ENCODE measurements around the gene CLEC20A.
"Not testable (repeated sequence)": the region's sequence is repeated elsewhere in the genome, so short reads cannot be mapped to it uniquely, and the experiment has no call there.

CLEC20A gene

DNA sequence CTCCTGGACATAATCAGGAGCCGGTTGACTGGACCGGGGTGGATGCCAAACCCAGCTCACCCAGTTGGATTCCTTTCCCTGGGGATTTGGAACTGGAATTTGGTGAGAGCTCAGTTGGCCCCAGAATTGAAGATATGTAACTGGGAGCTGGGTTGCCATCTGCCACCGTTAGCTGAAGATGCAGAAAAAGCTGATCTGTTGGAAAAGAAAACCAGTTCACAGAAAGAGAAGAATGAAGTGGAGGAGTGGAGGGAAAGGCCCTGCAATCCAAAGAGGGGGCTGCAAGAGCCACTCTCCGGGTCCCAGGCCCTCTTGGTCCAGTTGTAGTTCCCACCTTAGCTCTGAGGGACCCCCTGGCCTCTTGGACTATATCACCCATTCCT is 32.2 kb upstream of the CLEC20A start:
- no peak for DNase-seq (ENCODE audit: low spot score)

DNA sequence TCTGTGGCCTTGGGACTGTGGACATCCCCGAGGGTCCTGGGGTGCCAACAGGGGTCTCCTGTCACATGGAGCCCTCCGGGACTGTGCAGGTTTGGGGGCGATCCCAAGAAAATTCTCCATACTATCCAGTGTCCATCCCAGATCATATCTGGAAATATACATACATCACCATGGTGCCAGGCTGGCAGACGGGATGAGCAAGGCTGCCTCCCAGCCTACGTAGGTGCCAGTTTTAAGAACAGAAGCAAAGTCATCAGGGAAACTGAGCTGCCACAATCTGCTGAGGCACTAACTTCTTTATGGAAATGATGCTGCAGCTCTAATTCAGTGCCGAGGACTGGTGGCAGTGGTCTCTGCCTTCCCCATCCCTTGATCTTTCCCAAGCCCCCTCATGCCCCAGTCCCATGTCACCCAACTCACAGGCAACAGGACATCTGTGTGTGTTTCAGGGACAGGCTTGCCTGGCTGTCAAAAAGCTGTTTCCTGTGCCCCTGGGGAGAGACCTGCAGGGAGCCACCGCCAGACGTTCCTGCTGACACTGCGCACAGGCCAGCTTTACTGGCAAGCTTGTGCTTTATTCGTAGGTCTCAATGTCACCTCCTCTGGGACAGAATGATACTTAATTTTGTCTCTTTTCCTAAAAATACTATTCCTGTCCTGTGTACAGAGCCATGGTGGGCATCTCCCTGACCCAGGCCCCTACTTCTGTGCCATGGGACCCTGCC is 31.6 kb upstream of the CLEC20A start:
- no peak for DNase-seq (ENCODE audit: low spot score)

DNA sequence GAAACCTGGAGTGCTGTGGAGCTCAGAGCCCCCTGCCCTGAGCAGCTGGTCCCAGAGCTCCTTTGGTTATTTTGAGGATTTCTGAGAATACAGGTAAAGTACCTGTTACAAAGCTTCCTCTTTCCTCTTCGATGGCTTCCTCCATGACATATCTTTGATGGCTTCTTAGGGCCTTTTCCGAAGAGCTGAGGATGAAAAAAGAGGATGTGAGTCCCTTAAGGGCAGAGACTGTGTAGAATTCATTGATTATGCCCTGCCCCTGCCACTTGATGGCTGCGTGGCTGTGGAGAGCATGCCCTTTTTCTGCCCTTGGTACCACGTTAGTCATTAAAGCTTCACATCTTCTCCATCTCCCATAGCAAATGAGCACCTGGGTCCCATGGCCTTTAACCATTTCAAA is 30.4 kb upstream of the CLEC20A start:
- no peak for DNase-seq (ENCODE audit: low spot score)

DNA sequence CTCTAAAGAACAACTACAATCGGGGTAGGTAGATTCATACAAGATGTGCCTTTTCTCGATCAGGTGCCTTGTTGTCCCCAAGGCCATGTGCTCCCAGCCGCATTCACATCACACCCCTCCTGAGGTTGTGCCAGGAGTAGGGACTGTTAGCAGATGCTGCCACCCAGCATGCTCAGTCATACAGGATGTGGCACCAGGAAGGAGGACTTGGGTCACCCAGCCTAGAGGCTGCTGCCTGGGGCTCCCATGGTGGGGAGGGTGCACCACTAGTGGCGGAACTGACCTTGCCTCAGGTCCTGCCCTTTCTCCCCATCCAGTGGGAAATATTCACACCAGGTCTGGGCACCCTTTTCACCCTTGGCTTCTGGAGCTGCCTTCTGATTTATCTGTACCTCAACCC is 24.5 kb upstream of the CLEC20A start:
- DNase-seq (ENCODE audit: low spot score) = no peak

DNA sequence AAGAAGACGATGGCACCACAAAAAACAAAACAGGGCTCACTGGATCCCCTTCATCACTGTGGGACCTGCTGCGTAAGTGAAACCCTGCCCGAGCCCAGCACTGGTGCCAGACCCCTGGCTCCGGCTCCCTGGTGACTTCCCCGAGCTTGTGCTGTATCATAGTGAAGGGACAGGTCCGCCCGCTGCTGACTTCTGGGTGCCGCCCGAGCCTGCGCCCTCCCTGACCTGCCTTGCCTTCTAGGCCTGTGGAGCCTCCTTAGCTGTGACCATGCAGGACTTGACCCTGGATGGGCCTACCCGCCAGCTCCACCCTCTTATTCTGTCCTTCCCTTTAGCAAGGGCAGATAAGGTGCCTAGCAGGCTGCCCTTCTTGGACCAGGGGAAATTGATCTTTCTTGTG is 24.0 kb upstream of the CLEC20A start:
- no peak for DNase-seq (ENCODE audit: low spot score)

DNA sequence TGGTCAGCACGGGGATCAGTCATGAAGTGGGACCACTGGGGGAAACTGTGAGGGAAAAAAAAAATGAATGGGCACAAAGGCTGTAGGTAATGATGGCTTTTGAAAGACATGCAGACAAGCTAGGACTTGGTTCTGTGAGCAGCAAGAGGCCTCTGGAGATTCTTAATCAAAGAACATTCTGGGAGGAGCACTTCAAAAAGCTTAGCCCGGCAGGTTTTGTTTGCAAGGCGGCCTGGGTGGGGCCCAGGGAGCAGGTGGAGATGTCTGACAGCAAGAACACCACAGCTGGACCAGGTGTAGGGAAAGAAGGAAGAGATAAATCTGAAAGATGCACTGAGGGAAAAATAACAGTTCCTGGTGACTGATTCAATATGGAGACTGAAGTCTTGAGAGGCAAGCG is 22.1 kb upstream of the CLEC20A start:
- no peak for DNase-seq (ENCODE audit: low spot score)

DNA sequence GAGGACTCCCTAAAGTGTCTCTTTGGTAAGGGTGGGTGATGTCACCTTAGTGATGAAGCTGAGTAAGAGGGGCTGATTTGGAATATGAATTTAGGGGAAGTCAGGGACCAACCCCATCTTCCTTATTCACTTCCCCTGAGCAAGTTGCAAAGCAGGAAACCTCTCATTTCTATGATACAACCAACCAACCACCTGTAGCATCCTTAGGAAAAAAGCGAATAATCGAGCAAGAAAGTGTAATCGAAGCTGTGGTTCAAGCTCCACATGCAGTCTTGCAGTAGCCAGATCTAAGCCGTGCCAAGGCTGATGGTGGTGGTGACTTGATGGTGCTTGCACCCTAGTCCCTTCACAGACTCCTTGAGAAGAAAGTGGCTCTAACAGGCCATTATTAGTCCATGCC is 19.3 kb upstream of the CLEC20A start:
- no peak for DNase-seq (ENCODE audit: low spot score)

DNA sequence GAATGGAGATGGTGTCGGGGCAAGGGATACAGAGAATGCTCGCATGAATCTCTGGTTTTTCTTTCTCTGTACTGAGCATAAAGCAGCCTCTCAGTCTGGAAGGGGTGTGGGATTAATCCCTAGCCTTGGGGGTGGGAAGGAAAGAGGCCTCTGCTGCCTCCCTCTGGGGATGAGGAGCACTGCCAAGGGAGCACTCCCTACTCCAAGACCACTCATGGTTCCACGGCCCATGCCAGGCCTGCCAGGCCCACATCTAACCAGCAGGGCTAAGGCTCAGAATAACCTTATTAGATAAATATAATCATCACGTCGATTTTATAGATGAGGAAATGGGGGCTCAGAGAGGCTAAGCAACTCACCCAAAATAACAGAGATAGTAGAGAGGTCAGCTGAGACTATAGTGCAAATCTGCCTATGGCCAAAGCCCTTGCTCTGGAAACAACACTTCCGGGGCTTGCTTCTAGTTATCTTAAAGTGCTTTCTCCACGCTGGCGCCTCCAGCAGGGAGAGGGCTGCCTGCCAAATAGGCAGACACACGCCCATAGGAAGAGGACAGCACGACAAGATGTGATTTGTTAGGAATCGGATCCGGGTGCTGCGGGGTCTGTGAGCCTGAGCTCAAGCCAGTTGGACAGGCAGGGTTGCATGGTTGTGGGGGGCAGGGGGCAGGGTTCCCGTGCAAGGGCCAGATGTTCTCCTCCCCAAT is 16.7 kb upstream of the CLEC20A start:
- no peak for DNase-seq (ENCODE audit: low spot score)

DNA sequence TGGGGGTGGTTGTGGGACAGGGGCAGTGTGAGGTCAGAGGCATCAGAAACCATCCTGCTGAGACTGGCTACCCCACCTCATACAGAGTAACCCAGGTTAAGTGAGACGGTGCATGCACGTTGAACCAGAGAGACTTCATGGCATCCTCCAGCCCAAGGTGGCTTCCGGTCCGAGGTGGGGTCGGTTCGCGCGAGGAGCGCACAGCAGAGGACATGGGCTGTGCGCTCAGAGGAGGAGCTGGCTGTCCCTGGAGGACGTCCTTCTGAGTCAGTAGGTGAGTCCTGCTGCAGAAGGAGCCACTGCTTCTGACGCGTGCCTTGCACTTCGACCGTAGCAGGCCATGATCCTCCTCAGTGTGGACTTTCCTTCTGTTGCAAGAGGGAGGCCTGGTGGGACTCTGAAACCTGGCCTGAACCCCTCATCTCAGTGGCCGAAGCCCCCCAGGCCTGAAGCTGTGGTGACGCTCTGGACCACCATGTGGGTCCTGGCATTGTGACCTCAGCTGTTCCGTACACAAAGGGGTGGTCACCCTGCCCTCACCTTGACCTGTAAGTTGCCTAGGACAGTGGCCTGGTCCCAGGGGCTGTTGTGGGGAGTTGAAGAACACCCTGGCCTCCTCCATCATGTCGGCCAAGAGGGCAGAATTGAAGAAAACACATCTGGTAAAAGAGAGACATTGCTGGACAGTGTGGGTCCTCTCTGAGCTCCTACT is 16.0 kb upstream of the CLEC20A start, which contains the start of gene TEX35:
TEX35 (plus strand) TSS at position 544 of the 712 bp plus-strand sequence; CDS start at position 624, 80 bp downstream.
- DNase-seq (ENCODE audit: low spot score) = no peak

DNA sequence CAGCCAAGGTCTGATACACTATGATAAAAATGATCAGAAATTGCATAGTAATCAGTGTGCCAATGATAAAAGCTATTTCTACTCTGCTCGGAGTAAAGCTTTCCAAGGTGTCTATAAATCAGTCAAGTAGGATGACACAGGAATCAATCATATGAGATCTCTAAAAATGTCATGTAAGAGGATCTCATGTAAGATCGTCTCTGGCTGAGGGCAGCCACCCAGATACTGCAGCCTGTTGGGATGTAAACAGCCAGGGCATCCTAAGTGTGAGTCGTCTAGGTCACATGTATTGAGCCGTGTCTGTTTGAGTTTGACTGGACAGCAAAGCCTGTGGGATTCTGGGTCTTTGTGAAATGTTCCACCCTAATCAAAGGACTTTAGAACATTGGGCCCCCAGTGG is 13.4 kb upstream of the CLEC20A start:
- DNase-seq (ENCODE audit: low spot score) = no peak

DNA sequence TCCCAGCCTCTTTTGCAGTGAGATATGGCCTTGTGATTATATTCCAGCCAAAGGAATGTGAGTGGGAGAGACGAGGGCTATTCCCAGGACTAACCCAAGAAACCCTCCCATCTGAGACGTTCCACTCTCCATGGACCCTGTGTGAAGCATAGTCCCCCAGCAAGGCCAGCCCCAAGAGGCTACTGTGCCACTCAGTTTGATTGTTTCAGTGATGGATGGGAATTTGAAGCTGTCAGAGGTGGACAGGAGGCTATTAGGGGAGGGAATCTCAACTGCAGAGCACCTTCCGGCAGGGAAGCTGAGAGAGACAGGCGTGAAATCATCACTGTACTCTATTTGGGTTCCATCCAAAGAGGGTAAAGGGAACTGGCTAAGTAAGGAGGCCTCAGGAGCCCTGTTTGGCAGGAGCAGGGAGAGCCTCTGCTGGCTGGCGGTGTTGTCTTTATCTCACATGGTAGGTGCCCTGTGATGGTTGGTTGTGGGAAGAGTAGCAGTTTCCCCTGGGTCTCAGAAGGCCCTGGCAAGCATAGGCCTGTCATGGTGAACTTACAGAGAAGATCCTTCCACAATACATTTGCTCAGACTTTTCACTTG is 12.7 kb upstream of the CLEC20A start:
- no peak for DNase-seq (ENCODE audit: low spot score)

DNA sequence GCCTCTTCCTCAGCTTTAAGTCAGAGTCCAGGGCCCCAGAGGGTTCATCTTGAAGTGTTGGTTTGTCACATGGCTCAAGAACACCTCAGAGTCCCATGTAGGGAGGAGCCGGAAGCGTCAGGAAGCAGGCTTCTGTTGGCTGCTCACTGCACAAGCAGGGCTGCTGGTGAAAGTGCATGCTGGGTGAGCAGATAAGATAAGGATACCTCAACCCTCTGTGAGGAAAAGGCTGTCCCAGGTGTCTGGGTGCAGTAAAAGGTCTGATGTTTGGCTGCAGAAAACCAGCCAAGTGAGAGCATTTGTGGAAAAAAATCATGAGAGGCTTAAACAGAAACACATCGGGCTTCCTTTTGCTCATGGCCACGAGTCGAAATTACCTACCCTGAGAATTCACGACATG is 9.9 kb upstream of the CLEC20A start:
- DNase-seq (ENCODE audit: low spot score) = no peak

DNA sequence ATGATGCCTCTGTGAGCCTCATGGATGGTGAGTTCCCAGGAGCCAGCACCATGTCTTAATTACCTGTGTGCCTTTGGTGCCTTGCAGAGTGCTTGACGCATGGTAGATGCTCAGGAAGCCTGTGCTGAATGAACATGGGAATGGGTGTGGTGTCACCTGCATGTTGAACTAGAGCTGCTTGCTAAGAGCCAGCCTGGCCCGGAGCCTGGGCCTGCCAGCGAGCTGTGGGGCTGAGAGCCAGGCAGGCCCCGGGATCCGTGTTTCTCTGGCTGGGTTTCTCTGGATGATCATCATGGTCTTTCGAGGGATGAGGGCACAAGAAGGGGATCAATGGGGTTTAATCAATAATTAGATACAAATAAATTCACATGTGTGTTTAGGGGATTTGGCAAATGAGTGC is 9.4 kb upstream of the CLEC20A start:
- no peak for DNase-seq (ENCODE audit: low spot score)

DNA sequence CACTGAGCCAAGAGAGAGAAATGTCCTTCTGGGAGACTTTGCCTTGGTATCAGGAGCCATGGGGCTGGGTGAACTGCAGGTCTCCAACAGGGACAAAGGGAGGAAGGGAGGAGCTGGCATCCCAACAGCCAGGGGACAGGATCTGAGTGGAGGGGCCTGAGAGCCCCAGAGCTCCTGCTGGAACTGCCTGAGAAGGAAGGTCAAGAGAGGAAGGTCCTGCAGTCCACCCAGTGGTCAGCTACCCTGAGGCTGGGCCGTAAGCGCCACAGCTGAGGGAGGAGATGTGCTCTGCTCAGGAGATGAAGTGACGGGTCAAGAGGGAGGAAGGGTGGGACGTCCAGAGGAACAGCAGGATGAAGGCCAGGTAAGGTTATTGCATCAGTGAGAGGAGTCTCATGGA is 7.5 kb upstream of the CLEC20A start:
- DNase-seq (ENCODE audit: low spot score) = no peak

DNA sequence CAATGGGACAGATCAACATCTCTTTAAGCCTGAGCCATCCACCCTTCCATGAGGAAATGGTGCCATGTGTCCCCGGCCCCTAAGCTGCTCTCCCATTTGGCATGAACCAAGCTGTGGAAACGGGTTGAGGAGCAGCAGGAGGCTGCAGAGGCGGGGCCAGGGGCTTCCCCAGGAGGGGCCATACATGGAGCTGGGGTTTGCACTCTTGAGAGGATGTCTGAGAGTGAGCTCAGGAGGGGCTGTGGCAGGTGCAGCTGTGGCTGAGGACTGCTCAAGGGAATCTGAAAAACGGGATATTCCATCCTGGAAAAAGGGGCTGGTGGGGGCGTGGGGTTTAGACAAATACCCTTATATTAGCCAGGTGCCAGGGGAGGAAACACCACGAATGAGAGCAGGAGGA is 7.1 kb upstream of the CLEC20A start:
- DNase-seq (ENCODE audit: low spot score) = no peak

DNA sequence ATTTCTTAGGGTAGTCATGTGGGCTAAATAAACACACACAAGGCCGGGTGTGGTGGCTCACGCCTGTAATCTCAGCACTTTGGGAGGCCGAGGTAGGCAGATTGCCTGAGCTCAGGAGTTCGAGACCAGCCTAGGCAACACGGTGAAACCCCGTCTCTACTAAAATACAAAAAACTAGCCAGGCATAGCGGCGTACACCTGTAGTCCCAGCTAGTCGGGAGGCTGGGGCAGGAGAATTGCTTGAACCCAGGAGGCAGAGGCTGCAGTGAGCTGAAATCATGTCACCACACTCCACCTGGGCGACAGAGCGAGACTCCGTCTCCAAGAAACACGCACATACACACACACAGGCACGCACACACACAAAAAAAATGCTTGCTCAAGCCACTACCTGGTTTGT is 6.6 kb upstream of the CLEC20A start:
- not testable (repeated sequence) for DNase-seq (ENCODE audit: low spot score)

DNA sequence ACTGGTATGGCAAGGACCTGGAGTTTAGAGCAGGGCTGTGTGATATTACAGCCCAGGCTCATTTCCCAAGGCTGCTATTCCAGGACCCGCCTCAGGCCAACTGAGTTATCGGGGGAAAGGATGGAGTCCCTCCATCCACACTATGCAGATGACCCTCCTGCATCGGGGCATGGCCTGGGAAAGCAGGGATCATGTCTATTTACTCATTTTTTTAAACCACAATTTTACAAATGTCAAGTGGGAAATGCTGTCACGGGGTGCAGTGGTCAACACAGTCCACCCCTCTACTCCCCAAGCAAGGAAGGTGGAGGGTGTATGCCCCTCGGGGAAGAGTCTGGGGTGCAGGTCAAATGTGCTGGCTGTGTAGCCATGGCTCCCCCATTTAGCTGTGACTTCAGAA is 6.1 kb upstream of the CLEC20A start:
- no peak for DNase-seq (ENCODE audit: low spot score)

DNA sequence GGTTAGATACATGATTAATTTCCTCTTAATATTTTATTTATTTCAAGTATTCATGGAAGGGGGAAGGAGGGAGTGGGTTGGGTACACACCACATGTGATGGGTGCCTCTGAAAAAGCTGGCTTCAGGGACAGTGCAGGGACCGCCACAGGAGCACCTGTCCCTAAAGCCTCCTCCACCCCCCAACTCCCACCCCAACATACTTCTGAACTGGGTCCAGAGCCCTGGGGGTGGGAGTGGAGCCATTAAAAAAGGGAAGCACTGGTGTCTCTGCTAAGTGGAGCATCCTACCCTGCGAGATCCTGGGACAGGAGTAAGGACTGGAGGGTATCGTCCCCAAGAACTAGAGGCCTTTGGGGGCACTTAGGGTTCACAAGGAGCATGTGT is 5.6 kb upstream of the CLEC20A start:
- DNase-seq (ENCODE audit: low spot score) = no peak

DNA sequence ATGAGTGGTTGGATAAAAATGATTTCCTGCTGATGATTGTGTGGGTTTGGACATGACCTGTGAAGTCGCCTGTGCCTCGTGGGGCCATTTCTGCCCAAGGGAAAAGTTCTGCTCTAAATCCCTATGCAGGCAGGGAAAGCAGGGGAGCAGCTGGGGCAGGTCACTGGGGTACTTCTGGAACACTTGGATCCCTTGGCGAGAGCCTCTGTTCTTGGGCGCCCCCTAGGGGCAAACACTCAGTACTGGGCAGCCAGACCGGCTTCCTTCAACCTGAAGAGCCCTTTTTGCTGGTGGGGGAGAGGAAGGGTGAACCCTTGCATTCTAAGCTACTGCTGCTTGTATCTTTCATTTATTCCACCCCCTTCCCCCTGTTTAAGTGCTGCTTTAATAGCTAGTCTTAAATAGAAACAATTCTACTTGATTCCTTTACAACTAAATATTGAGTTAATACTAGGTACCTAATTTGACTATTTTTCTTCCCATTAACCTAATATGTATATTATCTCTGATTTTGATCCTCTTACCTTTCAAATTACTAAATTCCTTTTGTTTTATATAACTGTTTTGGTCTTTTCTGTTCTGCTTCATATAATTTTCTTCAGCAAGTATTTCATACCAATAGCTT is 5.1 kb upstream of the CLEC20A start:
- peak; percentile 64 for DNase-seq (ENCODE audit: low spot score)

DNA sequence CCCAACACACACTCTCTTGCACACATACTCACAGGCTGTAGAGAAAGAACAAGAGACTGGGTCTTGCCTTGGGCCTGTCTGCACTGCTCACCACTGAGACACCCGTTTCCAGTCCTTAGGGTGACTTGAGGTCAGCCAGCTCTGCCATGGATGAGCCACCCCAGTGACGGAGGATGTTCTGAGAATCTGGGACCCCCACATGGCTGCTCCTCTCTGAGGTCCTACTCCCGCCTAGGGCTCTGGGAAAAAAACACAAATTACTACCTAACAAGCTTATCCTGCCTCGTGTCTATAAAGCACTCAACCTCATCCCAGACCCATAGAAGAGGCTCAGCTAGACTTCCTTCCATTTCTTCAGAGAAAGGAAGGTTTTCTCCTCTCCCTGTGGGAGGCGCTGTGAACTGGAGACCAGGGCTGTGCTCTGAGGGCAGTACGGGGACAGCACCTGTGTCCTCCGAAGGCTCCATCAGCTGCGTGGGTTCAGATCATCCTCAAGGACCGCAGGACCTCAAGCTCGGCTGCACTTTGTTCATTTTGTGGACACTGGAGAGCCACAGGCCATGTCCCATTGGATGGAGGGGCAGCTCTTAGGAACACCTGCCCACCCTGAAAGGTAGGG is 4.3 kb upstream of the CLEC20A start:
- DNase-seq (ENCODE audit: low spot score) = no peak

DNA sequence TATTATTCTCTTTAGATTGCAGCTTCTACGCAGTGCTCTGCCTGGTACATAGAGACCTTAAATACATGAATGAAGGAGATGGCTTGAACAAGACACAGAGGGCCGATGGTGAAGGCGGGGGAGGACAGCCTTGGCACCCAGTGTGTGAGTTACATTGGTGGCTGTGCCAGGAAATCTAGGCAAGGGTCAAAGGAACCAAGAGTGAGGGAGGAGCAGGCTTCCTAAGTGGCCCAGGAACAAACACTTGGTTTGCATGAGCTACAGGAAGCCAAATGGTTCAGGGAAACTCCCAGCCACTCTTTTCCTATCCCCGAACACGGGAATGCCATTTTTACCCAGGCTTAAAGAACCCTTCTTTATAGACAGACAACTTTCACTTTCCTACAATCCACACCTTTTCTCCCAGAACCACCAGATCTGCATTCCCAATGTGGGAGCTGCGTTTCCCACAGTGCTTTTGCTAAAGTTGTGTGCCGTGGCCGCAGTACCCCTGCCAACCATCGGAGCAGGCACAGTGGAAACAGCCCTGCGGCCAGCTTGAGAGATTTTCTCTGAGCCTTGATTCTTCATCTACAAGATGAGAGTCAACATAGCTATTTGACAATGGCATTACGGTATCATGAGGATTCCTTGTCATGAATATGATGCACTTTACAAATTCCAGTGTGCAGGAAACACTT is 3.5 kb upstream of the CLEC20A start:
- no peak for DNase-seq (ENCODE audit: low spot score)

All from activated CD4-positive, alpha-beta T cell treated with anti-CD3 and anti-CD28 coated beads, Interleukin-2, Interleukin-4, amounts not matched to agents 100 ng/mL and 50 ng/mL, durations not matched to agents 16 hours and 8 hours (primary cell).